Liver (tissue), 3 donors: ENCODE measurements around the gene CCNB2.

Experiments
- EGR1 ChIP-seq, 2 donors: IDR thresholded peaks; 2 replicates each; pipeline ENCODE4 v1.6.1; 2016 to 2018; ENCODE audit warnings: antibody characterized with exemption in 2 of 2, low read depth in 2 of 2
- GABPA ChIP-seq, 2 donors: IDR thresholded peaks in 1 of 2; conservative IDR thresholded peaks in 1 of 2; 2 replicates each; pipeline ENCODE4 v1.6.1; 2016; ENCODE audit warnings: antibody characterized with exemption in 2 of 2, mild to moderate bottlenecking in 1 of 2, moderate library complexity in 1 of 2
- HNF4G ChIP-seq: IDR thresholded peaks from 2 replicates; pipeline ENCODE4 v1.6.1; 2016; ENCODE audit warnings: antibody characterized with exemption
- JUND ChIP-seq, 2 donors: IDR thresholded peaks; 2 replicates each; pipeline ENCODE4 v1.6.1; 2016; ENCODE audit warnings: antibody characterized with exemption in 2 of 2
- NR2F2 ChIP-seq: IDR thresholded peaks from 2 replicates; pipeline ENCODE4 v1.6.1; 2016; ENCODE audit warnings: antibody characterized with exemption
- RAD21 ChIP-seq, 2 donors: IDR thresholded peaks; 2 replicates each; pipeline ENCODE4 v1.6.1; 2016; ENCODE audit warnings: antibody characterized with exemption in 2 of 2, mild to moderate bottlenecking in 2 of 2
- SP1 ChIP-seq: IDR thresholded peaks from 2 replicates; pipeline ENCODE4 v1.6.1; 2018; ENCODE audit warnings: antibody characterized with exemption, mild to moderate bottlenecking
- TAF1 ChIP-seq: conservative IDR thresholded peaks from 2 replicates; pipeline ENCODE4 v1.6.1; 2016; ENCODE audit warnings: antibody characterized with exemption, mild to moderate bottlenecking
- YY1 ChIP-seq: IDR thresholded peaks from 2 replicates; pipeline ENCODE4 v1.6.1; 2016; ENCODE audit warnings: antibody characterized with exemption, mild to moderate bottlenecking
- TF ChIP-seq, protein P1 (sequence below): fragments of 150-350 bp; IDR thresholded peaks from 2 replicates; pipeline ENCODE4 v1.5.1; 2017; ENCODE audit warnings: improper control_type of control experiment, low read depth, low read length; ENCODE audit not compliant: missing input control
- TF ChIP-seq, protein P2 (sequence below): IDR thresholded peaks from 2 replicates; pipeline ENCODE4 v1.6.1; 2016; ENCODE audit warnings: antibody characterized with exemption
- TF ChIP-seq, protein P3 (sequence below): IDR thresholded peaks from 2 replicates; pipeline ENCODE4 v1.6.1; 2016; ENCODE audit warnings: antibody characterized with exemption, mild to moderate bottlenecking
- TF ChIP-seq, protein P4 (sequence below): IDR thresholded peaks from 2 replicates; pipeline ENCODE4 v1.6.1; 2016; ENCODE audit warnings: antibody characterized with exemption
- donor health status: healthy.
- donor health status: healthy.

GRCh38 chr15:59105854-59106253, 908 bp downstream of the CCNB2 start:
- TF ChIP-seq, protein P1, sequence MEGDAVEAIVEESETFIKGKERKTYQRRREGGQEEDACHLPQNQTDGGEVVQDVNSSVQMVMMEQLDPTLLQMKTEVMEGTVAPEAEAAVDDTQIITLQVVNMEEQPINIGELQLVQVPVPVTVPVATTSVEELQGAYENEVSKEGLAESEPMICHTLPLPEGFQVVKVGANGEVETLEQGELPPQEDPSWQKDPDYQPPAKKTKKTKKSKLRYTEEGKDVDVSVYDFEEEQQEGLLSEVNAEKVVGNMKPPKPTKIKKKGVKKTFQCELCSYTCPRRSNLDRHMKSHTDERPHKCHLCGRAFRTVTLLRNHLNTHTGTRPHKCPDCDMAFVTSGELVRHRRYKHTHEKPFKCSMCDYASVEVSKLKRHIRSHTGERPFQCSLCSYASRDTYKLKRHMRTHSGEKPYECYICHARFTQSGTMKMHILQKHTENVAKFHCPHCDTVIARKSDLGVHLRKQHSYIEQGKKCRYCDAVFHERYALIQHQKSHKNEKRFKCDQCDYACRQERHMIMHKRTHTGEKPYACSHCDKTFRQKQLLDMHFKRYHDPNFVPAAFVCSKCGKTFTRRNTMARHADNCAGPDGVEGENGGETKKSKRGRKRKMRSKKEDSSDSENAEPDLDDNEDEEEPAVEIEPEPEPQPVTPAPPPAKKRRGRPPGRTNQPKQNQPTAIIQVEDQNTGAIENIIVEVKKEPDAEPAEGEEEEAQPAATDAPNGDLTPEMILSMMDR = no peak
- TF ChIP-seq SP1 (no peak), JUND (IDR thresholded peaks at IDR 0.05) (no peak), HNF4G (no peak), RAD21 (IDR thresholded peaks at IDR 0.05) (no peak), NR2F2 (no peak), GABPA (IDR thresholded peaks at IDR 0.05 in 1 of 2, conservative IDR thresholded peaks at IDR 0.05 in 1 of 2) (no peak), TAF1 (no peak), EGR1 (IDR thresholded peaks at IDR 0.05; ENCODE audit: low read depth in 2 of 2) (no peak), YY1 (no peak)
- TF ChIP-seq, protein P2, sequence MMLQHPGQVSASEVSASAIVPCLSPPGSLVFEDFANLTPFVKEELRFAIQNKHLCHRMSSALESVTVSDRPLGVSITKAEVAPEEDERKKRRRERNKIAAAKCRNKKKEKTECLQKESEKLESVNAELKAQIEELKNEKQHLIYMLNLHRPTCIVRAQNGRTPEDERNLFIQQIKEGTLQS = no peak
- TF ChIP-seq, protein P3, sequence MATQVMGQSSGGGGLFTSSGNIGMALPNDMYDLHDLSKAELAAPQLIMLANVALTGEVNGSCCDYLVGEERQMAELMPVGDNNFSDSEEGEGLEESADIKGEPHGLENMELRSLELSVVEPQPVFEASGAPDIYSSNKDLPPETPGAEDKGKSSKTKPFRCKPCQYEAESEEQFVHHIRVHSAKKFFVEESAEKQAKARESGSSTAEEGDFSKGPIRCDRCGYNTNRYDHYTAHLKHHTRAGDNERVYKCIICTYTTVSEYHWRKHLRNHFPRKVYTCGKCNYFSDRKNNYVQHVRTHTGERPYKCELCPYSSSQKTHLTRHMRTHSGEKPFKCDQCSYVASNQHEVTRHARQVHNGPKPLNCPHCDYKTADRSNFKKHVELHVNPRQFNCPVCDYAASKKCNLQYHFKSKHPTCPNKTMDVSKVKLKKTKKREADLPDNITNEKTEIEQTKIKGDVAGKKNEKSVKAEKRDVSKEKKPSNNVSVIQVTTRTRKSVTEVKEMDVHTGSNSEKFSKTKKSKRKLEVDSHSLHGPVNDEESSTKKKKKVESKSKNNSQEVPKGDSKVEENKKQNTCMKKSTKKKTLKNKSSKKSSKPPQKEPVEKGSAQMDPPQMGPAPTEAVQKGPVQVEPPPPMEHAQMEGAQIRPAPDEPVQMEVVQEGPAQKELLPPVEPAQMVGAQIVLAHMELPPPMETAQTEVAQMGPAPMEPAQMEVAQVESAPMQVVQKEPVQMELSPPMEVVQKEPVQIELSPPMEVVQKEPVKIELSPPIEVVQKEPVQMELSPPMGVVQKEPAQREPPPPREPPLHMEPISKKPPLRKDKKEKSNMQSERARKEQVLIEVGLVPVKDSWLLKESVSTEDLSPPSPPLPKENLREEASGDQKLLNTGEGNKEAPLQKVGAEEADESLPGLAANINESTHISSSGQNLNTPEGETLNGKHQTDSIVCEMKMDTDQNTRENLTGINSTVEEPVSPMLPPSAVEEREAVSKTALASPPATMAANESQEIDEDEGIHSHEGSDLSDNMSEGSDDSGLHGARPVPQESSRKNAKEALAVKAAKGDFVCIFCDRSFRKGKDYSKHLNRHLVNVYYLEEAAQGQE = no peak
- TF ChIP-seq, protein P4, sequence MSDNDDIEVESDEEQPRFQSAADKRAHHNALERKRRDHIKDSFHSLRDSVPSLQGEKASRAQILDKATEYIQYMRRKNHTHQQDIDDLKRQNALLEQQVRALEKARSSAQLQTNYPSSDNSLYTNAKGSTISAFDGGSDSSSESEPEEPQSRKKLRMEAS = no peak
